NCI-H526 treated with DMSO at 0.1 percent for 48 hours (cell line): Measurements from ENCODE around the gene GXYLT2.

Experiments
- DNase-seq: peaks from one replicate; lab custom pipeline; 2025; lab: John Stamatoyannopoulos, UW

GXYLT2 gene

GRCh38 chr3:72938471-72939265 lies 50.8 kb downstream of the GXYLT2 start:
- peak; percentile 36 for DNase-seq

DNA sequence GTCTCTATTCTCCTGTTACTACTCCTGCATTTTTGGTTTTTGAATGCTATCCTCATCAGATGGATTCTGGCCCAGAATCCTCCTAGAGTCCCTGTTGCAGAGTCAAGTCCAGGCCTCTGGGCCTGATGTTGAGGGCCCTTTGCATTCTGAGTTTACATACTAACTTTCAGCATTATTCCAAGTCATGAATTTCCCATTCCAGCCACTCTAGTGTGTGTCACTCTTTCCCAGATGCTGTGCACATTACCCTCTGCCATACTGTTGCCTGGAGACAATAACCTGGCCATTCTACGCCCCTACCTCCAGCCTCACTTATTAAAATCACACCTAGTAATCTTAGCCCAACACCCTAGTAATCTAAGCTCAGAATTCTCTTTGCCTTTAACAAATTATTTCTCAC lies 53.4 kb downstream of the GXYLT2 start:
- no peak for DNase-seq

GRCh38 chr3:72942427-72942826 lies 54.6 kb downstream of the GXYLT2 start:
- DNase-seq = no peak

GRCh38 chr3:72944696-72945095 lies 56.9 kb downstream of the GXYLT2 start:
- DNase-seq = no peak

DNA sequence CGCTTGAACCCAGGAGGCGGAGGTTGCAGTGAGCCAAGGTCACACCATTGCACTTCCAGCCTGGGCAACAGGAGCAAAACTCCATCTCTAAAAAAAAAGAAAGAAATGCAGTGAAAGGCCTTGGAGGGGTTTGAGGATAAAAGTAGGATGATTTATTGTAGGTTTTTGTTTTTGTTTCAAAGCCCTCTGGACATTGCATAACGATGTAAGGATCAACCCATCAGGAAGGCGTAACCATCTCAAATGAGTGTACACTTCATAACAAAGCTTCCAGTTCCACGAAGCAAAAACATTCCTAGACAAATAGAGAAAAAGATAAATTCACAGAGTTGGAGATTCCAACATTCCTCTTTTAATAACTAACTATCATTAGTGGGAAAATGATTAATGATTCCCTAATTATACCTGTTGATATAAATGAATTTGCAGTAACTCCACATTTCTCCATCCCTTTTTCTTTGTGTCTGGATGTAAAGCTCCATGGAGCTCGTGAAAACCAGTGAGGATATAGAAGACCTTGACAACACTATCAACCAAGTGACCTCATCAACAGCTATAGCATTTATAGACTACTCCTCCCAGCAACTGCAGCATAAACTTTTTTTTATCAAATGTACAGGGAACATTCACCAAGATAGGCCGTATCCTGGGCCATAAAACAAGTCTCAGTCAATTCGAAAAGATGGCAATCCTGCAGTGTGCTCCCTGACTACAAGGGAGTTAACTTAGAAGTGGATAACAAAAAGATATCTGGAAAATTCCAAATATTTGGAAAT lies 60.1 kb downstream of the GXYLT2 start:
- DNase-seq = no peak

GRCh38 chr3:72949016-72949415 lies 61.2 kb downstream of the GXYLT2 start:
- no peak for DNase-seq

- no peak for DNase-seq
Measured at GRCh38 chr3:72950372-72950771, 62.5 kb downstream of the GXYLT2 start.

- peak; percentile 84 for DNase-seq
Measured at GRCh38 chr3:72950801-72951200, 63.0 kb downstream of the GXYLT2 start.

GRCh38 chr3:72951259-72951722 lies 63.4 kb downstream of the GXYLT2 start:
- DNase-seq = no peak

DNA sequence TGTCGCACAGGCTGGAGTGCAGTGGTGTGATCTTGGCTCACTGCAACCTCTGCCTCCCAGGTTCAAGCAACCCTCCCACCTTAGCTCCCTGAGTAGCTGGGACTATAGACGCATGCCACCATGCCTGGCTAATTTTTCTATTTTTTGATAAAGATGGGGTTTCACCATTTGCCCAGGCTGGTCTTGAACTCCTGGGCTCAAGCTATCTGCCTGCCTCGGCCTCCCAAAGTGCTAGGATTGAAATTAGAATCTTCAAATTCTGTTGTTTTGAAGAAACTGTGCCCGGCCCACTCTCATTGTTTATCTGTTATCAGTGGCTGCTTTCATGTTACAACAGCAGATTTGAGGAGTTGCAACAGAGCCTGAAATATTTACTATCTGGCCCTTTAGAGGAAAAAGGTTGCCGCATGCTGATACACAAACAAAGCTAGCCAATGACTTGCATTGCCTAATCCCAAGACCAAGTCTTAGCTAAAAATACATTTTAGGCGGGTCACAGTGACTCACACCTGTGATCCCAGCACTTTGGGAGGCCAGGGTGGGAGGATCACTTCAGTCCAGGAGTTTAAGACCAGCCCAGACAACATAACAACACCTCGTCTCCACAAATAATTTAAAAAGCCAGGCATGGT lies 65.6 kb downstream of the GXYLT2 start:
- no peak for DNase-seq

DNA sequence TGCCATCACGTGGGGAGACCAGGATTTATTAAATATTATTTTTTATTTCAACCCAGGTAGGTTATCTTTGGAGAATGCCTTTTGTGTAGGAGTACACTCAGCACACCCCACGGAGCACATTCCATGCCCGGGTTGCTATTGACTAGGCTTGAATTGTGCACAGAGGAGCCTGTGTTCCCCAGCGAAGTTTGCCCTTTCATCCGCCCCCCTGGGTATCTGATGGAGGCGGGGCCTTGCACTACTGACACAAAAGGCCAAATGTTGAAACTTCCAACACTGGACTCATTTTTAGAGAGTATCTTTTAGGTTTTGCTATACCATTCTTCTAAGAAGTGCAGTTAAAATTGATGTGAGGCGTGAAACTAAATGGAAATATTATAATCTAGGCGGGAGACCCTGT lies 69.5 kb downstream of the GXYLT2 start:
- no peak for DNase-seq

- DNase-seq = no peak
Measured at GRCh38 chr3:72959336-72959735, 71.5 kb downstream of the GXYLT2 start.

DNA sequence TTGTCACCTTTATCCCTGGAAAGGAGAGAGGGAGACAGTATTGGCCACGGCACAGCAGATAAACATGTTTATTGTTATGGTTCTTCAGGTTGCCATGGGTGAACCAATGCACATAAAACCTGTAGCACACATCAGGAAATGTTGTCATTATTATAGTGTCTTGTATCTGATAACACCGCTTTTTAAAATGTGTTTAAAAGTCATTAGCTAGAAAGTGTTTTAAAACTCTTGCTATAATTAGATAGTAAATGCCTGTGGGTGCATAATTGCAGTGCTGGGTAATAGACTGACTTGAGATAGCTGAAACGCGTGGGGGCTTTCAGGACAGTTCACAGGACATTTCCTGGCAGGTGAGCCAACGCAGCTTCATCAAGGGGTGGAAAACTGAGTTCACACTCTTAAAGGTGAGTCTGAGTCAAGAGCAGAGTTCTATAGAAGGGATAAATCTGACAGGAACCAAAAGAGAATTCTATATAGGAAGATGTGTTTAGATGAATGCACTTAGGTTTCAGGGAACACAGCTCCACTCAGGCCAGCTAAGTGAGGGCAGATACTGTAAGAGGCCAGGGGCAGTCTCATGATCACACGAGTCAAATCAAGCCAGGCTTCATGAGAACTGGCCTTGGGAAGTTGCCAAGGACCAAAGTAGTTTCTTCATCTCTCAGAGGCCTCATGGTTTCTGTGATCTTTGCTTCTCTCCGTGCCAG lies 73.1 kb downstream of the GXYLT2 start:
- no peak for DNase-seq

- DNase-seq = no peak
Measured at GRCh38 chr3:72961752-72962151, 73.9 kb downstream of the GXYLT2 start.

- no peak for DNase-seq
Measured at GRCh38 chr3:72962317-72962716, 74.5 kb downstream of the GXYLT2 start.

DNA sequence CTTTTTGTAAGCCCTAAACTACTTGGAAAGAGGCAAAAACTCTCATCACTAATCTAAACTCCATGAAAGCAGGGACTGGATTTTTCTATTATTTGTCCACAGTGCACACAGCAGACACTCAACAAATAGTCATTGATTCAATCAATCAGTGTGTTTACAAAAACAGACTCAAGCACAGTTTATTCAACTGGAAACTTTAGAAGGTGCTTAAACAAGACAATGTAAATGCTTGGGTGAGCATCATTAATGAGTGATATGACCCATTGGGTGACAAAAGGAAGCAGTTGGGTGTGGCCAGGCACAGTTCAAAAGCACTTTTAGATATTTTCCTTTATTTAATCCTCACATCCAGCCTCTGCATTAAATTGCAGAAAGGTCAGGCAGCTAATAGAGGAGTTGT lies 76.8 kb downstream of the GXYLT2 start:
- DNase-seq = no peak

- DNase-seq = no peak
Measured at GRCh38 chr3:72968266-72968664, 80.4 kb downstream of the GXYLT2 start.

- no peak for DNase-seq
Measured at GRCh38 chr3:72969766-72970165, 81.9 kb downstream of the GXYLT2 start.

DNA sequence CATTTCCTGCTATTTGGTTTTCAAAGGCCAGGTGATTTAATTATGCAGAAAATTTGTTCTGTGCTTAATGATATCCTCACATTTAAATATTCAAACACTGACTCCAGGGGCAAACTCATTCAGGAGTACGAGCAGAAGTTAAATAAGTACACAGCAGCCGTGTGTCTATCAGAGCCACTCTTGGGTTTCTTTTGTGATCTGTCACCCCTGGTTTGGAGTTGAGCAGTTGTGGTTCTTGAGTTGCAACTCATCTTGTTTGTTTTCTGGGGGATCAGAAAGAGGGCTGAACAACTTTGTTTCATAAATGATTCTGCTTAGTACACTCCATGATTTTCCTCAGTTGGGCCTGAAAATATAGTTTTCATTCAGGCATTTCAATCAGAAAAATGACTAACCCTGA lies 83.1 kb downstream of the GXYLT2 start:
- DNase-seq = peak; percentile 41

DNA sequence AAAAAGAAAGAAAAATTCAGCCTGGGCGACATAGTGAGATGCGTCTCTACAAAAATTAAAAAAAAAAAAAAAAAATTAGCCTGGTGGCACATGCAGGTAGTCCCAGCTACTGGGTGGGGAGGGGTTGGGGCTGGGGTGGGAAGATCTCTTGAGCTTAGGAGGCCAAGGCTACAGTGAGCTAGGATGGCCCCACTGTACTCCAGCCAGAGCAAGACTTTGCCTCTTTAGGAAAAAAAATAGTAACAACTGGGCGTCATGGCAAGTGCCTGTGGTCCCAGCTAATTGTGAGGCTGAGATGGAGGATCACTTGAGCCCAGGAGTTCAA lies 84.8 kb downstream of the GXYLT2 start:
- DNase-seq = no peak

DNA sequence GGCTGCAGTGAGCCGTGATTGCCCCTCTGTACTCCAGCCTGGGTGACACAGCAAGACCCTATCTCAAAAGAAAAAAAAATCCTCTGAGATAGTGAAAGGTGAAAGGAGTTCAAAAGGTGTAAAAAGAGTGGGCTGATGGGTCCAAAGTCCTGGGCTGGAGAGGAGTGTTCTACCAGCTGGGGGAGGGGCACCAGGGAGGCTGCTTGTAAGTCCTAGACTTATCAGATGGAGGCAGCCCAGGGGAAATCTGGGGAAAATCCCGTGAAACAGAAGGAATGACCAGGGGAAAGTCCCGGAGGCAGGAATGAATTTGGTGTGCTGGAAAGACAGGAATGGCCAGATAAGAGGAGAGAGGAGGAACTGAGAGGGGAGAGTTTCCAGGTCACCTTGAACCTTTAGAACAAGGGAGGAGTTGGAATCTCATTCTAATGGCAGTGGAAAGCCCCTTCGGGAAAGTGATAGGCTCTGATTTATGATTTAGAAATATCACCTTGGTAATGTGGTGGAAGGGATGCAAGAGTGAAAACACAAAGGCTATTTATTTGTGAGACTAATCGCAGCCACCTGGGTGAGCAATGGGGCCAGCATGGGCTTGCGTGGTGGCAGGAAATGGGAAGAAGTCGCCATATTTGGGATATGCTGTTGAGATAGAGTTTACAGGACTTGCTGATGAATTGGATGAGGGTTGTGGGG lies 85.3 kb downstream of the GXYLT2 start:
- no peak for DNase-seq

DNA sequence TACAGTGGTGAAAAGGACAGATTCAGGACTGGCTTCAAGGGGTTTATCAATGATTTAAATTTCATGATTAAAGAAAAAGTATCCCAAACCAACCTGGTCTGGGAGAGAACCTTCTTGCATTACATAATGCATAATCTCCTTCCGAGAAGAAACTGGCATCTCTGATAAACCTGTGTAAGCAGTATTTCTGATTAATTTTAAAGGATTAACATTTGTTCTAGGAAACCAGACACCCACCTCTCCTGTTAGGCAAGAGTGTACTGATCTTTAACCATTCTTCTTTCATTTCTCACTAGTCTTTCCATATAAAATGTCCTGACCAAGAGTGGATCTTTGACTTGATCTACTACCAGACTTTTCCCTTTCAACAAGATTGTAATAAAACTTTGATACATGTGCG lies 85.9 kb downstream of the GXYLT2 start:
- no peak for DNase-seq
